Measurements from ENCODE around the gene AGAP1.

DNA sequence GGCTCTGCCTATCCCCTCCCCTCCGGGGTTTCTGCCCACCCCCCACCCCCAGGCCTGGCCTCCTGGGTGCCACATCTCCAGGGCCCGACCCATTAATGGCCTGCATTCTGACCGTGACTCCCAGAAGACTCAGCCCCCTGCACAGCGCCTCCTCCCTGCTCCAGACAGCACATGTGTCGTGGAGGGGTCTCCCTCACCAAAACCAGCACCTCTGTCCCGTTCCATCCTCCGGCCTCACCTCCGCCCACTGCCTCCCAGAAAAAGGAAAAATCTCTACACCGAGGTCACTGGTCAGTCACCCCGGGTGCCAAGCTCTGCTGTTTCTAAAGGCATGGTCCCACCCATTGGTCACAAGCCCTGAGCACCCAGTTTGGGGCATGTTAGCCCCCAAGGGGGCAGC is 609.1 kb downstream of the AGAP1 start:
- TF ChIP-seq, protein P1, sequence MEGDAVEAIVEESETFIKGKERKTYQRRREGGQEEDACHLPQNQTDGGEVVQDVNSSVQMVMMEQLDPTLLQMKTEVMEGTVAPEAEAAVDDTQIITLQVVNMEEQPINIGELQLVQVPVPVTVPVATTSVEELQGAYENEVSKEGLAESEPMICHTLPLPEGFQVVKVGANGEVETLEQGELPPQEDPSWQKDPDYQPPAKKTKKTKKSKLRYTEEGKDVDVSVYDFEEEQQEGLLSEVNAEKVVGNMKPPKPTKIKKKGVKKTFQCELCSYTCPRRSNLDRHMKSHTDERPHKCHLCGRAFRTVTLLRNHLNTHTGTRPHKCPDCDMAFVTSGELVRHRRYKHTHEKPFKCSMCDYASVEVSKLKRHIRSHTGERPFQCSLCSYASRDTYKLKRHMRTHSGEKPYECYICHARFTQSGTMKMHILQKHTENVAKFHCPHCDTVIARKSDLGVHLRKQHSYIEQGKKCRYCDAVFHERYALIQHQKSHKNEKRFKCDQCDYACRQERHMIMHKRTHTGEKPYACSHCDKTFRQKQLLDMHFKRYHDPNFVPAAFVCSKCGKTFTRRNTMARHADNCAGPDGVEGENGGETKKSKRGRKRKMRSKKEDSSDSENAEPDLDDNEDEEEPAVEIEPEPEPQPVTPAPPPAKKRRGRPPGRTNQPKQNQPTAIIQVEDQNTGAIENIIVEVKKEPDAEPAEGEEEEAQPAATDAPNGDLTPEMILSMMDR (IDR thresholded peaks at IDR 0.05): no peak
- TF ChIP-seq JUNB (IDR thresholded peaks at IDR 0.05) (no peak), JUN (IDR thresholded peaks at IDR 0.05) (no peak), NFE2L2 (conservative IDR thresholded peaks at IDR 0.05; ENCODE audit: low read length) (no peak), ZSCAN20 (CRISPR knock-in tag; IDR thresholded peaks at IDR 0.05) (no peak), KDM5A (IDR thresholded peaks at IDR 0.05) (no peak), POLR2A (IDR thresholded peaks at IDR 0.05; ENCODE audit: low read length) (no peak), MYC (IDR thresholded peaks at IDR 0.05; ENCODE audit: borderline replicate concordance, low read length) (no peak), CBX8 (IDR thresholded peaks at IDR 0.05) (no peak), MAFK (IDR thresholded peaks at IDR 0.05; ENCODE audit: partially characterized antibody) (no peak)
- TF ChIP-seq, protein P2, sequence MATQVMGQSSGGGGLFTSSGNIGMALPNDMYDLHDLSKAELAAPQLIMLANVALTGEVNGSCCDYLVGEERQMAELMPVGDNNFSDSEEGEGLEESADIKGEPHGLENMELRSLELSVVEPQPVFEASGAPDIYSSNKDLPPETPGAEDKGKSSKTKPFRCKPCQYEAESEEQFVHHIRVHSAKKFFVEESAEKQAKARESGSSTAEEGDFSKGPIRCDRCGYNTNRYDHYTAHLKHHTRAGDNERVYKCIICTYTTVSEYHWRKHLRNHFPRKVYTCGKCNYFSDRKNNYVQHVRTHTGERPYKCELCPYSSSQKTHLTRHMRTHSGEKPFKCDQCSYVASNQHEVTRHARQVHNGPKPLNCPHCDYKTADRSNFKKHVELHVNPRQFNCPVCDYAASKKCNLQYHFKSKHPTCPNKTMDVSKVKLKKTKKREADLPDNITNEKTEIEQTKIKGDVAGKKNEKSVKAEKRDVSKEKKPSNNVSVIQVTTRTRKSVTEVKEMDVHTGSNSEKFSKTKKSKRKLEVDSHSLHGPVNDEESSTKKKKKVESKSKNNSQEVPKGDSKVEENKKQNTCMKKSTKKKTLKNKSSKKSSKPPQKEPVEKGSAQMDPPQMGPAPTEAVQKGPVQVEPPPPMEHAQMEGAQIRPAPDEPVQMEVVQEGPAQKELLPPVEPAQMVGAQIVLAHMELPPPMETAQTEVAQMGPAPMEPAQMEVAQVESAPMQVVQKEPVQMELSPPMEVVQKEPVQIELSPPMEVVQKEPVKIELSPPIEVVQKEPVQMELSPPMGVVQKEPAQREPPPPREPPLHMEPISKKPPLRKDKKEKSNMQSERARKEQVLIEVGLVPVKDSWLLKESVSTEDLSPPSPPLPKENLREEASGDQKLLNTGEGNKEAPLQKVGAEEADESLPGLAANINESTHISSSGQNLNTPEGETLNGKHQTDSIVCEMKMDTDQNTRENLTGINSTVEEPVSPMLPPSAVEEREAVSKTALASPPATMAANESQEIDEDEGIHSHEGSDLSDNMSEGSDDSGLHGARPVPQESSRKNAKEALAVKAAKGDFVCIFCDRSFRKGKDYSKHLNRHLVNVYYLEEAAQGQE (IDR thresholded peaks at IDR 0.05): no peak
- TF ChIP-seq, protein P3, sequence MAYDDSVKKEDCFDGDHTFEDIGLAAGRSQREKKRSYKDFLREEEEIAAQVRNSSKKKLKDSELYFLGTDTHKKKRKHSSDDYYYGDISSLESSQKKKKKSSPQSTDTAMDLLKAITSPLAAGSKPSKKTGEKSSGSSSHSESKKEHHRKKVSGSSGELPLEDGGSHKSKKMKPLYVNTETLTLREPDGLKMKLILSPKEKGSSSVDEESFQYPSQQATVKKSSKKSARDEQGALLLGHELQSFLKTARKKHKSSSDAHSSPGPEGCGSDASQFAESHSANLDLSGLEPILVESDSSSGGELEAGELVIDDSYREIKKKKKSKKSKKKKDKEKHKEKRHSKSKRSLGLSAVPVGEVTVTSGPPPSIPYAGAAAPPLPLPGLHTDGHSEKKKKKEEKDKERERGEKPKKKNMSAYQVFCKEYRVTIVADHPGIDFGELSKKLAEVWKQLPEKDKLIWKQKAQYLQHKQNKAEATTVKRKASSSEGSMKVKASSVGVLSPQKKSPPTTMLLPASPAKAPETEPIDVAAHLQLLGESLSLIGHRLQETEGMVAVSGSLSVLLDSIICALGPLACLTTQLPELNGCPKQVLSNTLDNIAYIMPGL (CRISPR knock-in tag; IDR thresholded peaks at IDR 0.05; ENCODE audit: borderline replicate concordance): no peak
- TF ChIP-seq, protein P4, sequence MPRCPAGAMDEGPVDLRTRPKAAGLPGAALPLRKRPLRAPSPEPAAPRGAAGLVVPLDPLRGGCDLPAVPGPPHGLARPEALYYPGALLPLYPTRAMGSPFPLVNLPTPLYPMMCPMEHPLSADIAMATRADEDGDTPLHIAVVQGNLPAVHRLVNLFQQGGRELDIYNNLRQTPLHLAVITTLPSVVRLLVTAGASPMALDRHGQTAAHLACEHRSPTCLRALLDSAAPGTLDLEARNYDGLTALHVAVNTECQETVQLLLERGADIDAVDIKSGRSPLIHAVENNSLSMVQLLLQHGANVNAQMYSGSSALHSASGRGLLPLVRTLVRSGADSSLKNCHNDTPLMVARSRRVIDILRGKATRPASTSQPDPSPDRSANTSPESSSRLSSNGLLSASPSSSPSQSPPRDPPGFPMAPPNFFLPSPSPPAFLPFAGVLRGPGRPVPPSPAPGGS (IDR thresholded peaks at IDR 0.05): no peak
- TF ChIP-seq, protein P5, sequence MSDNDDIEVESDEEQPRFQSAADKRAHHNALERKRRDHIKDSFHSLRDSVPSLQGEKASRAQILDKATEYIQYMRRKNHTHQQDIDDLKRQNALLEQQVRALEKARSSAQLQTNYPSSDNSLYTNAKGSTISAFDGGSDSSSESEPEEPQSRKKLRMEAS (IDR thresholded peaks at IDR 0.05): no peak

Data from A549 (cell line).